ENCODE results near the gene DPP4.

DNA sequence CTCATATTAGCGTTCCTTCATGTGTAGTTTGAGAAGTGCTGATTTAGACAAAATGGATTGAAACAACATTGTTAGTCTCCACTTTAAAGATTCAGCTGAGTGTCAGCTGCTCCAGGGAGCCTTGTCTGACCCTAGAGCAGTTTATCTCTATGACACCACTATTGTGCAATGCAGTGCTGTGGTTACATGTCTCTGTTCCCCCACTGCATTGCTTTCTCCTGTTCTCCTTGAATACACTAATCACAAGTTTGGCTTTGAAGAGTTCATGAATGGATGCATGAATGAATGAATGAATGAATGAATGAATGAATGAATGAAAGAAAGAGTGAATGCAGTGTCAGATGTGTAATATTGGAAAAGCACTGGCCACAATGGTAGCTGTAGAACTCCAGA lies 39.8 kb upstream of the DPP4 start:
- TF ChIP-seq, protein P1, sequence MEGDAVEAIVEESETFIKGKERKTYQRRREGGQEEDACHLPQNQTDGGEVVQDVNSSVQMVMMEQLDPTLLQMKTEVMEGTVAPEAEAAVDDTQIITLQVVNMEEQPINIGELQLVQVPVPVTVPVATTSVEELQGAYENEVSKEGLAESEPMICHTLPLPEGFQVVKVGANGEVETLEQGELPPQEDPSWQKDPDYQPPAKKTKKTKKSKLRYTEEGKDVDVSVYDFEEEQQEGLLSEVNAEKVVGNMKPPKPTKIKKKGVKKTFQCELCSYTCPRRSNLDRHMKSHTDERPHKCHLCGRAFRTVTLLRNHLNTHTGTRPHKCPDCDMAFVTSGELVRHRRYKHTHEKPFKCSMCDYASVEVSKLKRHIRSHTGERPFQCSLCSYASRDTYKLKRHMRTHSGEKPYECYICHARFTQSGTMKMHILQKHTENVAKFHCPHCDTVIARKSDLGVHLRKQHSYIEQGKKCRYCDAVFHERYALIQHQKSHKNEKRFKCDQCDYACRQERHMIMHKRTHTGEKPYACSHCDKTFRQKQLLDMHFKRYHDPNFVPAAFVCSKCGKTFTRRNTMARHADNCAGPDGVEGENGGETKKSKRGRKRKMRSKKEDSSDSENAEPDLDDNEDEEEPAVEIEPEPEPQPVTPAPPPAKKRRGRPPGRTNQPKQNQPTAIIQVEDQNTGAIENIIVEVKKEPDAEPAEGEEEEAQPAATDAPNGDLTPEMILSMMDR (conservative IDR thresholded peaks at IDR 0.05; ENCODE audit: low read depth, low read length) = no peak
- TF ChIP-seq SMC3 (IDR thresholded peaks at IDR 0.05; ENCODE audit: low read depth, low read length) = no peak
- TF ChIP-seq MXI1 (IDR thresholded peaks at IDR 0.05; ENCODE audit: borderline replicate concordance, low read depth, low read length) = no peak
